Prostate gland (tissue), 2 donors: Measurements from ENCODE around the gene ARFIP1.

Experiments used
- POLR2A ChIP-seq: fragments of 450-650 bp; IDR thresholded peaks from one replicate; pipeline ENCODE4 v1.6.1; 2016; ENCODE audit warnings: antibody characterized with exemption, mild to moderate bottlenecking
- TF ChIP-seq, protein P1 (sequence below), 4 experiments: fragments of 200-600 bp in 2 of 4; fragments of 450-650 bp in 2 of 4; sonication (generic) in 2 of 4; IDR thresholded peaks; 1 replicate in 3 of 4; 2 replicates in 1 of 4; pipeline ENCODE4 v1.5.1; 2016 to 2019; ENCODE audit warnings: antibody characterized with exemption in 4 of 4, mild to moderate bottlenecking in 2 of 4, moderate library complexity in 2 of 4

DNA sequence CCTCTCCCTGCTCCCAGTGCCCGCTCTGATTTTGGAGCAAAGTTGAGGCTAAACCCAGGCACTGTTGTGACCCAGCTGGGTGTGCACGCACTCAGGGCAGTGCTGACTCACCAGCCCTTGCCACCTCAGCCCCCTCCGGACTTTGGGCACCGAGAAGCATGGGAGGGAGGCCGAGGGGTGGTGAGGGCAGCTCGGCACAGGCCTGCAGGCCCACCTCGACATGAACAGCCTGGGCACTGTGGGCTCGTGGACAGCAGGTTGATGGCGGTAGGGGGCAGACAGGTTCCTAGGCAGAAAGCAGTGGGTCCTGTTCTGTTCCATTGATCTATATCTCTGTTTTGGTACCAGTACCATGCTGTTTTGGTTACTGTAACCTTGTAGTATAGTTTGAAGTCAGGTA, 31.1 kb upstream of the ARFIP1 start:
- TF ChIP-seq, protein P1, sequence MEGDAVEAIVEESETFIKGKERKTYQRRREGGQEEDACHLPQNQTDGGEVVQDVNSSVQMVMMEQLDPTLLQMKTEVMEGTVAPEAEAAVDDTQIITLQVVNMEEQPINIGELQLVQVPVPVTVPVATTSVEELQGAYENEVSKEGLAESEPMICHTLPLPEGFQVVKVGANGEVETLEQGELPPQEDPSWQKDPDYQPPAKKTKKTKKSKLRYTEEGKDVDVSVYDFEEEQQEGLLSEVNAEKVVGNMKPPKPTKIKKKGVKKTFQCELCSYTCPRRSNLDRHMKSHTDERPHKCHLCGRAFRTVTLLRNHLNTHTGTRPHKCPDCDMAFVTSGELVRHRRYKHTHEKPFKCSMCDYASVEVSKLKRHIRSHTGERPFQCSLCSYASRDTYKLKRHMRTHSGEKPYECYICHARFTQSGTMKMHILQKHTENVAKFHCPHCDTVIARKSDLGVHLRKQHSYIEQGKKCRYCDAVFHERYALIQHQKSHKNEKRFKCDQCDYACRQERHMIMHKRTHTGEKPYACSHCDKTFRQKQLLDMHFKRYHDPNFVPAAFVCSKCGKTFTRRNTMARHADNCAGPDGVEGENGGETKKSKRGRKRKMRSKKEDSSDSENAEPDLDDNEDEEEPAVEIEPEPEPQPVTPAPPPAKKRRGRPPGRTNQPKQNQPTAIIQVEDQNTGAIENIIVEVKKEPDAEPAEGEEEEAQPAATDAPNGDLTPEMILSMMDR (IDR thresholded peaks at IDR 0.05) = no peak
- TF ChIP-seq POLR2A = no peak
